NCI-H2081 (cell line): ENCODE results near the gene ALDH16A1.

ENCODE experiments used
- DNase-seq, 2 experiments: peaks; one replicate each; lab custom pipeline; 2025; lab: John Stamatoyannopoulos, UW

Gene ALDH16A1

GRCh38 chr19:49453013-49453756 lies at the start of gene ALDH16A1:
TSS of gene ALDH16A1 (plus strand) at chr19:49453225. CDS start at chr19:49453332, 107 bp downstream.
- peak; percentile 97 to 98 for DNase-seq

GRCh38 chr19:49403404-49404187 lies 49.4 kb upstream of the ALDH16A1 start:
- DNase-seq = peak; percentile 49 to 75

- DNase-seq = no peak
Observed at GRCh38 chr19:49407079-49407478, 45.9 kb upstream of the ALDH16A1 start.

GRCh38 chr19:49407482-49408015 lies 45.5 kb upstream of the ALDH16A1 start:
- DNase-seq = no peak

- no peak for DNase-seq
Observed at GRCh38 chr19:49408816-49409440, 44.1 kb upstream of the ALDH16A1 start.

DNA sequence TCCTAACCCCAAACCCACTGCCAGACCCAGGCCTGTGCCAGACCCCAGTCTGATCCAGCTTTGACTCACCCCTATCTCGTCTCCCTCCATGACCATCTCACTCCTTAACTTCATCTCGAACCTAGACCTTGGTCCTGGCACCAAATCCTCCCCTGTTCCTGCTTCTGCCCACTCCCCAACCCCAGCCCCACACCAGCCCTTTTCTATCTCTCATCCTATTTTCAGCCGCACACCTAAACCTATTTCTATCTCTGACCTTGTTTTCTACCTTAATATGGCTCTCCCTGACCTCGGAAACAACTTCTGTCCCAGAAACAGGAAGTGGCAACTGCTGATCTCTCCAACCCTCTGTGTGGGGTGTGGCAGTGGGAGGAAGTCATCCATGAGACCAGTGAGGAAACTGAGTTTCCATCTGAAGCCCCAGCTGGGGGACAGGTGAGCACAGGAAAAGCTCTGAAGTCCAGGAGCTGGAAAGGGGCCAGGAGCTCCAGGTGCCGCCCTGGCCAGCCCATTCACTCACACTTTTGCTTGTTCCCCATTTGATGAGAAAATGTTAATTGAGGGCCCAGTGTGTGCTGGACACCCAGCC lies 43.5 kb upstream of the ALDH16A1 start:
- DNase-seq = no peak

- no peak for DNase-seq
Observed at GRCh38 chr19:49411681-49412326, 41.2 kb upstream of the ALDH16A1 start.

GRCh38 chr19:49413348-49413747 lies 39.7 kb upstream of the ALDH16A1 start:
- DNase-seq = no peak

DNA sequence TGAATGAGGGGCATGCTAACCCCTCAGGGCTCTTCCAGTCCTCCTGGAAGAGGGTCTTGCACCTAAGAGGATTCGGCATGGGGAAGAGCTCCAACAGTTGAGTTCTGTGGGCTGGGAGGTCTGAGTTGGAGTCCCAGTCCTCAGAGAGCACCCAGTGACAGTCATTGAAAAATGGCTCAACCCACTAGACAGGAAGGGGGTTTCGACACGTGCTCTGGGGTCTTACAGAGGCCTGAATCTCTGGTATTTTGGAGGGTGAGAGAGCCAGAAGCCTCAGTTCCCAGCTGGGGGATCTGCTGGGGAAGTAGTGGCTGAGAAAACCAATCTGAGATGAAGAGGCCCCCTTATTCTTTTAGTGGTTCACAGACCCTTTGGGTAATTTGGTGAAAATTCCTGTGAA lies 38.8 kb upstream of the ALDH16A1 start:
- no peak for DNase-seq

- no peak for DNase-seq
Observed at GRCh38 chr19:49415102-49415809, 37.8 kb upstream of the ALDH16A1 start.

DNA sequence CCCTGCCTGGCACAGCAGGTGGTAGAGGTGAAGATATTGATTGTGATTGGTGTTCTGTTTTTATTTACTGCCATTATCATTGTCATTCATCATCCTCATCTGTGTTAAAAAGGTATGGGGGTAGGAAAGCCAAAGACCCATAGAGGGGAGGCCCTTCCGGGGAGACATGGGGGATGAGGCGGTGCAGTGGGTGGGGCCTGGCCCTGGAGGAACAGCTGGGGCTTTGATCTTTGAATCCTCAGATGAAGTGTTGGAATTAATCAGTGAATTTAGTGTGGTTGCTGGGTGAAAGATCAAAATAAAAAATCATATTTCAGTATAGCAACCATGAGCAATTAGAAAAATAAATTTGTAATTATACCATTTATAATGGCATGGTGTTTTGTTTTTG lies 37.2 kb upstream of the ALDH16A1 start:
- no peak for DNase-seq

- no peak for DNase-seq
Observed at GRCh38 chr19:49417088-49417487, 35.9 kb upstream of the ALDH16A1 start.

DNA sequence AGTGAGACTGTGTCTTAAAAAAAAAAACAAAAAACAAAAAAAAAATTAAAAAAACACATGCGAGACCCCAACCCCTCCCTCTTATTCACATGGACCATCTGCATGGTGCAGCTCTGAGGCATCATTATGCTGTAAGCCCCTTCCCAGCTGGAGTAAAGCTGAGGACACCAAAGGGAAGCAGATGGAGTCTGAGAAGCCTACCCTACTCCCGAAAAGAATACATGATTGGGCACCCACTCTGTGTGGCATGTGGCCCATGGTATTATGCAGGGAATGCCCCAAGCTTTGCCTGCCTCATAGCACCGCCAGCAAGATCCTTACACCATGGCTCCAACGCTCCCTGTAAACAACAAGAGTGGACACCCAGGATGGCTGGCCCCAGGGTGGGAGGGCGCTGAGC lies 34.5 kb upstream of the ALDH16A1 start:
- DNase-seq = no peak

- no peak for DNase-seq
Observed at GRCh38 chr19:49419173-49419572, 33.9 kb upstream of the ALDH16A1 start.

DNA sequence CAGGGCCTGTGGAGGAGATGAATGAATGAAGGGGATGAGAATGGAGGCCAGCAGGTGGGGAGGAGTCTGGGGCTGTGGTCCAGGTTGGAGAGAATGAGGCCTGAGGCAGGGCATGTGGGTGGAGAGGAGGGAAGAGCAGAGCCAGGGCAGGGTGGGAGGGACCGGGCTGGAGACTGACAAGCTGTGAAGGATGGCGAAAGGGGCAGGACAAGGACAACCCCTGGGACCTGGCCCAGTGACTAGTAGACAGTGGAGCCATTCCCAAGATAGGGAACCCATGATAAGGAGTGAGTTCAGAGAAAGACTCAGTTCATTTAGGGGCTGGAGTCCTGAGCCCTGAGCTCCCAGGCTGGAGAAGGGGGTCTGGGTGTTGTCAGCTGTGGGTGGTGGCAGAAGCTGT lies 32.8 kb upstream of the ALDH16A1 start:
- no peak for DNase-seq

GRCh38 chr19:49421039-49421877 lies 31.8 kb upstream of the ALDH16A1 start:
- DNase-seq = peak; percentile 29 to 49

GRCh38 chr19:49421878-49422202 lies 31.2 kb upstream of the ALDH16A1 start:
- no peak for DNase-seq

GRCh38 chr19:49422407-49423070 lies 30.5 kb upstream of the ALDH16A1 start:
- peak in 1 of 2 experiments; percentile 18 for DNase-seq

GRCh38 chr19:49423071-49423984 lies 29.7 kb upstream of the ALDH16A1 start, which contains the start of gene PTH2:
TSS of gene PTH2 (minus strand) at chr19:49423441. CDS start at chr19:49423339, 102 bp downstream.
- DNase-seq = no peak
